DLD1 (cell line): ENCODE data around the gene DNTT.
"Not testable (repeated sequence)": the region's sequence is repeated elsewhere in the genome, so short reads cannot be mapped to it uniquely, and the experiment has no call there.

Source experiments
- in situ Hi-C: cut with HindIII; loops from 2 replicates; pipeline ENCODE4 v1.10.0; 2017; ENCODE audit warnings: low sequenced_read_pairs

Gene DNTT

DNA sequence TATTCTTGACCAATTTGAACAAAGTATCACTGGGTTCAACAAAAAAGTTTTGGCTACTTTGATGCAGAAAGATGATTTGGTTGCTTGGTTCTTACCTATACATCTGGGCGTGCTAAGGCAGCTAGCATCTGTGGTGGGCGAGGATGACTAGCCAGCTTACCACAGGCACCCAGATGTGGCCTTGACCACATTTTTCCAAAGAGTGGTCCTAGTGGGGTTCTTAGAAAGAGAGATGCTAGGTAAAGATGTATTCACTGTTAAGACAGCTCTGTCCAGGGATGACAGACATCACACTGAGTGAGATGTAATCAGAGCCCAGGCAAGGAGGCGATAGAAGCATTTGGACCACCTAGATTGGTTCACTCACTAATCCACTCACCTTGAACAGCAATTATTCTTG is 785 bp downstream of the DNTT start:
- in situ Hi-C loops = no loop called here

- in situ Hi-C loops = no loop called here
Observed at GRCh38 chr10:96306516-96306915, 2.3 kb downstream of the DNTT start.

DNA sequence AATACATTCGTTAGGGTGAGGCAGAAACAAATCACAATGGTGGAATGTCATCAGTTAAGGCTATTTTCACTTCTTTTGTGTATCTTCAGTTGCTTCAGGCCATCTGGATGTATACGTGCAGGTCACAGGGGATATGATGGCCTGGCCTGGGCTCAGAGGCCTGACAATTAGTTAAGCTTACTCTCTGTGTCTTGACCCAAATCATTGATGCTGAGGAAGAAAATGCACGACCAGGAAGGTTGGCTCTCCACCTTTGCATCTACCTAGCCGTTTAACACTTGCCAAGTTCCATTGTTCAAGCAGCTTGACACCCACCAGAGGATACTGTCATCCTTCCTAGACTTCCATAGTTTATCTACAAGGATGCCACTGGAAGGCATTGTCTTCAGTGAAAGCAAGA is 4.6 kb downstream of the DNTT start:
- in situ Hi-C loops = not testable (repeated sequence)

DNA sequence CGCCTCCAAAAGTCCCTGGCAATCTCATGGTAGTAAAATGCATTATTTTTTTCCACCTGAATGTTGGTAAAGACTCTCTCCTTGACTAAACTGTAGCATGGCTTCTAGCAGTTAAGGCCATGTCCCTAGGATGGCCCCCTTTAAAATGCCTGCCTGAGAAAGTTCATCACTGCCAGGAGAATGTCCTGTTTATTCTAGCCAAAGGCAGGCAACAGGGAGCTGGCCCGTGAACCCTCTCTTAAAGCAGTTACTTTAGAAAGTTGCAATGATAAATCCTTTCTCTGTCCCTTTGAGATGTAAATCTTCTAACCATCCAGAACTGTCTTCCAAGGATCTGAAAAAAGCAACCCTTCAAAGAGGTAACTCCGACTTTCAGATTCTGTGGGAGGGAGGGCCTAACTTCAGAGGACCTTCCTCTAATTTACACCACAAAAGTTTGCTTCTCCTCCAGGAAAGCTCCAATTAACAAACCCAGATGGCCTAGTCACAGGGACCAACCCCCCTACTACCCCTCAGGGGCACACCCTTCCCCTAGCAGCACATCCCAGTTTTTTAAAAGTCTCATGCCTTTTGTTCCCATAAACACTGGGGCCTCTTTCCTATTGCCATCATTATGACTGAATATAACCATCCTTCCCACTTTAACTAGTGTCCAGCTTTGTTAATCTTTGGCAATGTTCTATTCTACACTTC is 5.5 kb downstream of the DNTT start:
- in situ Hi-C loops = no loop called here

- in situ Hi-C loops = no loop called here
Observed at GRCh38 chr10:96310321-96310669, 6.1 kb downstream of the DNTT start.

GRCh38 chr10:96311180-96311715 is 7.0 kb downstream of the DNTT start:
- in situ Hi-C loops = no loop called here

DNA sequence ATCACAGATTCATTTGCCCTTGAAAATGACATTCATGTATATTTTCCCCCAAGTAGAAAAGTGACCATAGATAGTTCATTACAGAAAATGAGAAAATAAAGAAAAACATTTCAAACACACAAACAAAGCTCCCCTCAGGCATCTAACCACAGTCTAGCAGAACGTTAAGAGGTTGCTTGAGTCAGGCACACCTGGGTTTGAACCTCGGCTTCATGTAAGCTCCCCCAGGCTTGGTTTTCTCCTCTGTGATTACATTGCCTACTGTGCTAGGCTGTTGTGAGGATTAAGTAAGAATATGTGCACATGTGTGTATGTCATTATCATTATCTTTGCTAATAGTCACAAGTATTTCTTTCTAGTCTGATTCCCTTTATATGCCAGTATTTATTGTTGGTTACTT is 9.1 kb downstream of the DNTT start:
- in situ Hi-C loops = no loop called here

- in situ Hi-C loops = no loop called here
Observed at GRCh38 chr10:96317067-96317833, 13.0 kb downstream of the DNTT start.

GRCh38 chr10:96319754-96320474 is 15.7 kb downstream of the DNTT start:
- in situ Hi-C loops = no loop called here

DNA sequence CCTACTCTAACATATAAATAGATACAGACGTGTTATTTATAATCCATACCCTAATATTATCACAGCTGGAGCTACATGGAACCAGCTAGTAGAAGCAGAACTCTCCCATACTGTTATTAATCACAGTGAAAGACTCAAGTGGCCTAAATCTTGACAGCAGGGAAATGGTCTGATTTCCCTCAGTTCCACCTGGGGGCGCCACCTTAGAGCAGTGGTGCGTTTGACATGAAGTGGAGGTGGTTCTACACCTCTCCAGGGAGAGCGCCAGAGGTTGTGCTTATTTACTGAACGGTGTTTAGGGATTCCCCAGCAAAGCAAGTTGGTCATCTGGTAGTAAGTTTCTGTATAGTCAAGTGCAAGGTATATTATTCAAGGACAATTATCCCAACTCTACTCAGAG is 17.6 kb downstream of the DNTT start:
- in situ Hi-C loops = no loop called here

GRCh38 chr10:96322275-96322674 is 18.0 kb downstream of the DNTT start:
- in situ Hi-C loops = no loop called here

- in situ Hi-C loops = no loop called here
Observed at GRCh38 chr10:96324447-96324846, 20.2 kb downstream of the DNTT start.

- in situ Hi-C loops = no loop called here
Observed at GRCh38 chr10:96325719-96326373, 21.6 kb downstream of the DNTT start.

- in situ Hi-C loops = no loop called here
Observed at GRCh38 chr10:96327462-96327861, 23.2 kb downstream of the DNTT start.

DNA sequence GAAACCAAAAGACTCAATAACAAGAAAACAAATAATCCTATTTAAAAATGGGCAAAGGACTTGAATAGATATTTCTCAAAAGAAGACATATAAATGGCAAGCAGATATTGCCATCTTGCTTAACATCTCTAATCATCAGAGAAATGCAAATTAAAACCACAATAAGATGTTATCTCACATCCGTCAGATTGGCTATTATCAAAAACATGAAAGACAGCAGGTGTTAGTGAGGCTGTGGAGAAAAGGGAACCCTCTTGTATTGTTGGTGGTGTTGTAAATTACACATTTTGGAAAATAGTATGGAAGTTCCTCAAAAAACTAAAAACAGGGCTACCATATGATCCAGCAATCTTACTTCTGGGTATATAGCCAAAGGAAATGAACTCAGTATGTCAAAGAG is 28.9 kb downstream of the DNTT start:
- in situ Hi-C loops = no loop called here

DNA sequence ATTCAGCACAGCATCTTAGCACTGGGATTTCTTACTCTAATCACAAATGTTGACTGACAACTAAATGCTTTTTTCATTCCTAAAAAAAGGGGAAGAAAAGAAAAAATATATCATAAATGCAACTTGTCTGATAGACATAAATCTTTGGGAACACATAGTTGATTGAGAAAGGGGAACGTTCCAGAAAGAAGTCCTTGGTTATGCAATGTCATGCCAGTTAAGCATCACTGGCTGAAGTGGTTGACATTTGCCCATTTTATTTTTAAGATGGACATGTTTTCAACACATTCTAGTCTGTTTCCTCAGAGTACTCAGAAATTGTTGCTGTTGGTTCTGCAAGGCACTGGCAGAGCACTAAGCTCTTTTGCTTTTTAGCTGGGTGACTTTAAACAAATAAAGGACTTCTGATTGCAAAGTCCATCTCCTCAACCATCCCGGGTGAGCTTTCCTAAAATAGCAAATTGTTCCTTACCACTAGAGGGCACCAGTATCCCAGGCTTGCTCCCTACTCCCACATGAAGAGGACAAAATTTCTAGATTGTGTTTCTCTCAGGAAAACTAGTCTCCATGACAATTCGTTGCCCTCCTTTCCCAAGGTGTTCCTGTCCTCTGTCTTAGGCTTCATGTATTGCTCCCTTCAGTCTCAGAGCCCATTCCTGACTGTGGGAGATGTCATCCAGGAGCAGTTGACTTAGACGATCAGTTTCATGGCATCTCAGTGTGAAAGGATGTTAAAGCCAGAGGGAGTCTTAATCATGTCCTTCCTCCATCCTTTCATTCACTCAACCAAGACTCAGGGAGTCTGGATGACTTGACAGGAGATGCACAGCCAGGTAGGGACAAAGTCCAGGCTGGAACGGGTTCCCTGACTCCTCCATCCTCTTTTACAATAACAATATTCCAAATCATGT is 30.6 kb downstream of the DNTT start:
- in situ Hi-C loops = no loop called here

DNA sequence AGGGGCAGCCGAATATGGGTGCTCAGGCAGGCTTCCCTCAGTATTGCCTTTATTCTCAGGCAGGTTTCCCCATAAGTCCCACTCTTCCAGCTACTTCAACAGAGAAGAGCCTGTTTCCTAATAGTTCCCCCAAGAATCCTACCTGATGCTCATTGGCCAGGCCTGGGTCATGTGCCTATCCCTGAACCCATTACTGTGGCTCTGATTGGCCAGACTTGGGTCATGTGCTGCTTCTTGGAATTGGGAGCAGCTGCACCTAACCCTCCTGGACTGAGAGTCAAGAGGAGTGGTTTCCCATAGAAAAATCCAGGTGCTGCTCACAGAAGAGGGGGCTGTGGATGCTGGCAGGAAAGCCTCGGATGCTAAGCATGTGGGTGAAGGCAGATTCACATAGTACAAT is 32.9 kb downstream of the DNTT start:
- in situ Hi-C loops = no loop called here

DNA sequence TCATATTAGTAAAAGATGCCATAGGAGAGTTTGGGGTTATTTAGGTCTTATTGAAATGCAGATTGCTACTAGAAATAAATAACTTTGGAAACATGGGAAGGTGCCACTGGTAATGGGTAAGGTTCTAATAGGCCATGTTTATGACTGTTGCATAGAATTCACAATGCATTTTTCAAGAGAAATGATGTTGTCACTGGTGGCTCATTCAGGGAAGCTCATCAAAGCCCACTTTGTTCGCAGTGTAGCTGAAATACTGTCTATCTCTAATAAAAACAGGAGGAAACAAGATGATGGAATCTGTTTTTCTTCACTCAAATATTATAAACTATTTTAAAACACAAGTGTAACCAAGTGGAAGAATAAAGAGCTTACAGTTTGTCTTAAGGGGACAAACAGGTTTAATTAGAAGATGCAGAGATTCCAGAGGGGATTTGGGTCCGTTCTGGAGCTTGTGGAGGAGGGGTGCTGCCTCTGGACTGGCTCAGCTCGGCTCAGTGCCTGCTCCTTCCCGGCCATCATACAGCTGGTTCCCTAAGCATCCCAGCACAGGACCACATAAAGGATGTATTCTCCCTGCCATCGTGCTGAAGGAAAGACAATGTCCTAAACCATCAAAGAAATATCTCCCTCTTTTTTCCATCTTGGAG is 34.2 kb downstream of the DNTT start:
- in situ Hi-C loops = no loop called here

GRCh38 chr10:96339383-96339782 is 35.1 kb downstream of the DNTT start:
- in situ Hi-C loops = no loop called here
